CD4-positive, alpha-beta T cell treated with Interleukin-6 for 4 hours (primary cell): ENCODE results near the gene AMOTL1.
"Not testable (repeated sequence)": the region's sequence is repeated elsewhere in the genome, so short reads cannot be mapped to it uniquely, and the experiment has no call there.

Experiments used
- DNase-seq: peaks from one replicate; pipeline ENCODE4 v3.0.0-alpha.2; 2020; ENCODE audit warnings: mixed read lengths

Gene AMOTL1

GRCh38 chr11:94825481-94825880, 57.3 kb downstream of the AMOTL1 start:
- no peak for DNase-seq

GRCh38 chr11:94826415-94826814, 58.3 kb downstream of the AMOTL1 start:
- no peak for DNase-seq

GRCh38 chr11:94828088-94828487, 59.9 kb downstream of the AMOTL1 start:
- DNase-seq: no peak

GRCh38 chr11:94830722-94831510, 62.8 kb downstream of the AMOTL1 start:
- no peak for DNase-seq

DNA sequence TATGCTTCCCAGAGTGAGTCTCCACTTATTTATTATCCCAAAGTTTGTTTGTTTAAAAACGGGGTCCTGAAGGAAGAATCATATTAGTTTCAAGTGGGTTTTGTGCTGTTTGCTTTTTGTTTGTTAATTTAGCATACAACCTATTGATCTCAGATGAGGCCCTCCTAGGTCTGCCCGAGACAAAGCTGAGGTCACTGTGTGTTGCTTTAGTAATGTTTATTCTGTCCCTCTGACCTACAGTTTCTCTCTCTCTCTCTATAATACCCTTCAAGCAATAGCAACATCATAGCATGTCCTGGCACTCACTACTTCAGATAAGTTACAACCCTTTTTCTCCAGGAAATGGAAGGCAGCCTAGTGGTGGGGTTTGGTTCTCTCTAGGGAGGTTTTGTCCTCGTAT, 63.4 kb downstream of the AMOTL1 start:
- no peak for DNase-seq

DNA sequence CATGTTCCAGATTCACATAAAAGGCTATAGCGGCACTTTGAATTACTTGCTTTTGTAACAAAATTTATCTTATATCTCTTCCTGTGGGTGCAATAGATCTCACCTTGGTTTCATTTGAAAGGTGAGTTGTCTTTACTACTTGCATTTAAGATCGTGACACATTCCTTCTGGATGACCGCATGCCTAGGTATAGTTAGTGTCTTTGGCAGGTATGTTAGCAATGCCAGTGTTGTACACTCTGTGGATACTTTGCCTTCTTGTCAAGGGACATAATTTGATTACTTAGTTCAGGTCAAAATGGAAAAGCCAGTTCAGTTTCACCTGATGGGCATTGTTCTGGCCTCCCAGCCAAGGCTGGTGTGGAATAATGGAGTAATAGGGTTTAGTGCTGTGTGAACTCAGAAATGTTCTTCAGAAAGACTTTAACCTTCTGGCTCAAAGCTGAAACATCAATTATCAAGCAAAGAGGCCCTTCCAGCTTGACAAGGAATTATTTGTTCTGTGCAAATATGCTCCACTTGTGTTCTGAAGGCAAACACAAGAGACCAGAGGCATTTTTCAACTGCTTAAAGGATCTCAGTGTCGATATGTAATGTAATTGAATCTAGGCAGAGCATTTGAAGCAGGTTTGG, 64.6 kb downstream of the AMOTL1 start:
- no peak for DNase-seq

- no peak for DNase-seq
Observed at GRCh38 chr11:94834911-94835593, 66.9 kb downstream of the AMOTL1 start.

DNA sequence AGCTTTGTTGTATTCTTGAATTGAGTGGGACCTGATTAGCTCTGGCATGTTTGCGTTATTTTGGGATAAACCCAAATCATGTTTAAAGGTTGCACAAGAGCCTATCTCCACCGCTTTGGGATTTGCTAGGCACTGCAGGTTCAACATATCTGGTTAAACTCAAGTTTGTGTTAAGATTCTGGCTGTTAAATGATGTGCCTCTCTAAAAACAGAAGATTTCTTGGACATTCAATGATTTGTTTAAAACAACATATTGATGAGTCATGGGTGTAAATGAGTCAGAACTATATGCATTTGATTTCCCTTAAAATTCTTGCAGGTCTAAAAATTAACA, 67.4 kb downstream of the AMOTL1 start:
- DNase-seq: no peak

- DNase-seq: no peak
Observed at GRCh38 chr11:94837317-94837716, 69.2 kb downstream of the AMOTL1 start.

GRCh38 chr11:94838027-94838731, 70.0 kb downstream of the AMOTL1 start:
- no peak for DNase-seq

- no peak for DNase-seq
Observed at GRCh38 chr11:94840209-94840608, 72.1 kb downstream of the AMOTL1 start.

GRCh38 chr11:94844031-94844430, 75.9 kb downstream of the AMOTL1 start:
- DNase-seq: no peak

DNA sequence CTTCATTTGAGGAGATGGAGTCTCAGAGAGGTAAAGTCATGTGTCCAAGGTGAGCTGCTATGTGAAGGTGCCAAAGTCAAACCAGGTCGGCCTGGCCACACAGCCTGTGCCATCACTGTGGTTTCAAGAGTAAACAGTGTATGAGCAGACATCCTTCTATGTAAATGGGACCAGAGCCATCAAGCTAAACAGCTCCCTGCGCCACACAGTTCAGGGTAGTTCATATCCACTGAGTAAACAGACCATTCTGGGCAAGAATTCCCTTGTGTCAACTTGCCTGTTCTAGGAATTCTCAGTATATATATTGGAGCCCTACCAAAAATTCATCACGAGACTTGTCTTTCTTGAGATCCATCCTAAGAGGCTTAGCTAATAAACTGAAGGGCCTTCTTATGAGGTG, 77.5 kb downstream of the AMOTL1 start:
- no peak for DNase-seq

GRCh38 chr11:94849839-94850238, 81.7 kb downstream of the AMOTL1 start:
- no peak for DNase-seq

DNA sequence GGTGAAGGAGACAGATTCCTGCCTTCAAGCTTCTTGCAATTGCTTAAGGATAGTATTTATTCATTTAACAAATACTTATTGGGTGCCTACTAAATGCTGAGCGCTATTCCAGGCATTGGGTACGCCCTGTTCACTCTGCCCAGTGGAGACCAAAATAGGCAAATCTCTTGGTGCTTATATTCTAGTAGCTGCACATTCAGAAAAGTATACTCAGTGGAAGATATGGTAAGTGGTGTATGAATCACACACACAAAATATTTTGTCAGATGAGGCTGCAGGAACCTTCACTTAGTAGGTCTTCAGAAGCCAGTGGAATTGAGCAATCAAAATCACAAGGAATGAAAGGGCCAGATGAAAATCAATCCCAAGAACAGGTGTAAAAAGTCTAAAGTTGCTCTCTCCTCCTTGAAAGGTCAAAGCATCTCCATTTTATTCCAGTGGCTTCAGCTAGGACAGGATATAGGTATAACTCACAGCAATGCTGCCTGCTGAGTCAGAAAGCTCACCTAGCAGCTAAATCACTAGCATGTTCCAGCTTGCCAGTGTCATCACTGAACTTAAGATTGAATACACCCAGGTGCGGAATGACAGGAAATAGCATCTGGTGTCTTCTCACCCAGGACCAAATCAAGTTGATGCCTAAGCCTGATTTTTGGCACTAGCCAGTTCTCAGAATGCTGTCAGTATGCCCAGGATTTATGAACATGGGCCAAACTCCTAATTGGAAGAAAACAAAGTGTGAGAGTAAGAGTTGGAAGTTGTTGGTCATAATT, 83.9 kb downstream of the AMOTL1 start:
- no peak for DNase-seq

DNA sequence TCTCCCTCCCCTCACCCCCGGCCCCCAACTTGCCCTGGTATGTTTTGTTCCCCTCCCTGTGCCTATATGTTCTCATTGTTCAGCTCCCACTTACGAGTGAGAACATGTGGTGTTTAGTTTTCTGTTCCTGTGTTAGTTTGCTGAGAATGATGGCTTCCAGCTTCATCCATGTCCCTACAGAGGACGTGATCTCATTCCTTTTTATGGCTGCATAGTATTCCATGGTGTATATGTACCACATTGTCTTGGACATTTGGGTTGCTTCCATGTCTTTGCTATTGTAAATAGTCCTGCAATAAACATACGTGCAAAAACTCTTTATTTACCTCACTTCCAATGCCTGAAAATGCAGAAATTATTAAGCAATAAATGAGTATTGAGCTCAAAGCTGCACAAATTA, 85.1 kb downstream of the AMOTL1 start:
- not testable (repeated sequence) for DNase-seq

DNA sequence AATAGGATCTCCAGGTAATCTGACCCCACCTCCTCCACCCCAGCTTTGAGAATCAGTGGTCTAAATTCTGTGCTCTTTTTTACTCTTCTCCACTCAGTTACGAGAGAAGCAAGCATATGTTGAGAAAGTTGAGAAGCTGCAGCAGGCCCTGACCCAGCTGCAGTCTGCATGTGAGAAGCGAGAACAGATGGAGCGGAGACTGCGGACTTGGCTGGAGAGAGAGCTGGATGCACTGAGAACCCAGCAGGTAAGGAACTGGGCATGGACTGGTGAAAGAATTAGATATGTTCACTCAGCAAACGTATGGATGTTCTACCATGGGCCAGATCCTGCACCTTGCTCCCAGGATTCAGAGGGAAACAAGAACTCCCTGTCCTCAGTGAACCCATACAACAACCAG, 85.7 kb downstream of the AMOTL1 start:
- DNase-seq: no peak

DNA sequence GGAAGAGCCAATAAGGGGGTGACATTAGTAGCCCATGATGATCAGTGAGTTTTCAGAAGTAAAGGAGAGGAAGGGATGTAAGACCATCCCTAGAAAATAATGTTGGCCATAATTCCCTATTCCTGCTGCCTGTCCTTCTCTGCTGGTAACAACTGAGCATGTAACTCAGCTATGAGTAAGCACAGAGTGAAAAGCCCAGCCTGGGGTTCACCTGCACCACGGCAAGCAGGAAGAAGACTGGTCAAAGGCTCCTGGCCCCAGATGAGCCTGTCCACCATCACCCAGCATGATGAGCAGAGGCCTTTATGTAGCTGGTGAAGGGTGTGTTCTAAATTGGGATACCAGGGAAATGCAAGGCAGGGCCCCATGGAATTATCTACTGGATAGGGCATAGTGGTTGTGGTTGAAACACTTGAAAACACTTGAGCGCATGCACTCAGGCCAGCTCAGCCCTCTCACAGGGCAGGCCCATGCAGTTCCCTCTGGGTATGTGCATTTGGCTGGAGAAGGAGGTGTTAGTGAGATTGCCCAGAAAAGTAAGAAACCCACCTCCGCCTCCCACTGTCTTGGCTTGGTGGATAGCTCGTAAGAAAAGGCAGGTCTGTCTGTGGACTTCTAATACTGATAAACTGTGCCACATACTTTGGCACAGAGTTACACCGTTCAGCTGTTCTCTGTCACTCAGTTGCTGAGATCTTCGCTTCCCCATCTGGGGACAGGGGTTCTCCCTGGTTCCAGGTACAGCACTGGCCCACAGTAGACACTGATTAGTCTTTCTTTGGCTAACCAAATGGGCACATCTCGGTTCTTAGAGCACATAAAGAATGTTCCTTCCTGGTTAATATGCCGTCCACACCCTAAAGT, 86.8 kb downstream of the AMOTL1 start:
- DNase-seq: no peak

DNA sequence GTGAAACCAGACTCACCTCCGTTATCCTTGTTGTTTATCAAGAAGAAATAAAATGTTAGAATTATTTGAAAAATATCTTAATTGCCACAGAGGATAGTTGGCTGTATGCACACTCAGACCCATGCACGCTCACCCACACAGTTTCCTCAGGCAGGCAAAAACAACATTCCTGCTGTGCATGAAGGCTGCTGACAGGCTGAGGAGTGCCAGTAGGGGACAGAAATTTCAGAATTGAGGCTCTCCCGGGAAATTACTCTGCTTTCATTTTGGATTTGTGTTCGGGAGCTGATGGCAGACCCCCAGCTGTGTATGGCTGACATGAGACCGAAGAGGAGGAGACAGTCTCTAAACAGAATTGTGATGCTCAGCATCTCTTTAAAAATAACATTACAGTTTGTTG, 87.5 kb downstream of the AMOTL1 start:
- DNase-seq: no peak

GRCh38 chr11:94856443-94856842, 88.3 kb downstream of the AMOTL1 start:
- DNase-seq: no peak

- DNase-seq: no peak
Observed at GRCh38 chr11:94857337-94857736, 89.2 kb downstream of the AMOTL1 start.
